ENCODE data around the gene IL15.
"Not testable (repeated sequence)": the region's sequence is repeated elsewhere in the genome, so short reads cannot be mapped to it uniquely, and the experiment has no call there.

The IL15 gene

GRCh38 chr4:141636082-141636770 lies at the start of gene IL15:
Gene IL15, plus strand, starts transcription at chr4:141636583. Its CDS starts 82,882 bp downstream, at chr4:141719465.
- peak; percentile 80 for DNase-seq (ENCODE audit: low spot score)

GRCh38 chr4:141587897-141588296 lies 48.5 kb upstream of the IL15 start:
- DNase-seq (ENCODE audit: low spot score), result no peak

- no peak for DNase-seq (ENCODE audit: low spot score)
These were observed 40.9 kb upstream of the IL15 start for GRCh38 chr4:141595531-141595930.

GRCh38 chr4:141599853-141600252 lies 36.5 kb upstream of the IL15 start:
- DNase-seq (ENCODE audit: low spot score), result no peak

- DNase-seq (ENCODE audit: low spot score), result not testable (repeated sequence)
These were observed 31.7 kb upstream of the IL15 start for GRCh38 chr4:141604683-141605082.

- no peak for DNase-seq (ENCODE audit: low spot score)
These were observed 30.9 kb upstream of the IL15 start for GRCh38 chr4:141605425-141605856.

- DNase-seq (ENCODE audit: low spot score), result no peak
These were observed 27.1 kb upstream of the IL15 start for GRCh38 chr4:141609243-141609642.

GRCh38 chr4:141610365-141610764 lies 26.0 kb upstream of the IL15 start:
- no peak for DNase-seq (ENCODE audit: low spot score)

GRCh38 chr4:141614878-141615586 lies 21.4 kb upstream of the IL15 start:
- DNase-seq (ENCODE audit: low spot score), result no peak

GRCh38 chr4:141615587-141615918 lies 20.8 kb upstream of the IL15 start:
- not testable (repeated sequence) for DNase-seq (ENCODE audit: low spot score)

- no peak for DNase-seq (ENCODE audit: low spot score)
These were observed 15.7 kb upstream of the IL15 start for GRCh38 chr4:141620715-141621114.

GRCh38 chr4:141625023-141625422 lies 11.4 kb upstream of the IL15 start:
- no peak for DNase-seq (ENCODE audit: low spot score)

GRCh38 chr4:141630854-141631253 lies 5.5 kb upstream of the IL15 start:
- DNase-seq (ENCODE audit: low spot score), result no peak

- no peak for DNase-seq (ENCODE audit: low spot score)
These were observed 674 bp upstream of the IL15 start for GRCh38 chr4:141635736-141636081.

- DNase-seq (ENCODE audit: low spot score), result peak; percentile 84
These were observed 533 bp downstream of the IL15 start for GRCh38 chr4:141636771-141637460.

- no peak for DNase-seq (ENCODE audit: low spot score)
These were observed 1.2 kb downstream of the IL15 start for GRCh38 chr4:141637565-141637964.

GRCh38 chr4:141638230-141638629 lies 1.8 kb downstream of the IL15 start:
- no peak for DNase-seq (ENCODE audit: low spot score)

GRCh38 chr4:141640696-141641095 lies 4.3 kb downstream of the IL15 start:
- no peak for DNase-seq (ENCODE audit: low spot score)

GRCh38 chr4:141642063-141642462 lies 5.7 kb downstream of the IL15 start:
- no peak for DNase-seq (ENCODE audit: low spot score)

- DNase-seq (ENCODE audit: low spot score), result no peak
These were observed 6.3 kb downstream of the IL15 start for GRCh38 chr4:141642711-141643110.

- DNase-seq (ENCODE audit: low spot score), result peak; percentile 59
These were observed 7.2 kb downstream of the IL15 start for GRCh38 chr4:141643557-141643956.

GRCh38 chr4:141645611-141646340 lies 9.4 kb downstream of the IL15 start:
- peak; percentile 73 for DNase-seq (ENCODE audit: low spot score)

GRCh38 chr4:141646969-141647368 lies 10.6 kb downstream of the IL15 start:
- DNase-seq (ENCODE audit: low spot score), result no peak

Measured in AG20443 (cell line).